ENCODE results near the gene SLC1A4.
"Not testable (repeated sequence)": the region's sequence is repeated elsewhere in the genome, so short reads cannot be mapped to it uniquely, and the experiment has no call there.

Gene SLC1A4

GRCh38 chr2:64966017-64966416, 23.2 kb upstream of the SLC1A4 start:
- no peak for DNase-seq

- DNase-seq: no peak
Observed at GRCh38 chr2:64966839-64967238, 22.4 kb upstream of the SLC1A4 start.

GRCh38 chr2:64967601-64968000, 21.6 kb upstream of the SLC1A4 start:
- DNase-seq: no peak

GRCh38 chr2:64969086-64969485, 20.1 kb upstream of the SLC1A4 start:
- DNase-seq: not testable (repeated sequence)

- no peak for DNase-seq
Observed at GRCh38 chr2:64970495-64970894, 18.7 kb upstream of the SLC1A4 start.

- no peak for DNase-seq
Observed at GRCh38 chr2:64972426-64972825, 16.8 kb upstream of the SLC1A4 start.

- no peak for DNase-seq
Observed at GRCh38 chr2:64972876-64973275, 16.3 kb upstream of the SLC1A4 start.

- no peak for DNase-seq
Observed at GRCh38 chr2:64975232-64975821, 13.9 kb upstream of the SLC1A4 start.

- no peak for DNase-seq
Observed at GRCh38 chr2:64976276-64976675, 12.9 kb upstream of the SLC1A4 start.

GRCh38 chr2:64978514-64979268, 10.5 kb upstream of the SLC1A4 start:
- no peak for DNase-seq

- no peak for DNase-seq
Observed at GRCh38 chr2:64979744-64980143, 9.5 kb upstream of the SLC1A4 start.

GRCh38 chr2:64980183-64980582, 9.0 kb upstream of the SLC1A4 start:
- DNase-seq: no peak

GRCh38 chr2:64982311-64982857, 6.8 kb upstream of the SLC1A4 start:
- no peak for DNase-seq

- DNase-seq: no peak
Observed at GRCh38 chr2:64982932-64983331, 6.3 kb upstream of the SLC1A4 start.

GRCh38 chr2:64985447-64985846, 3.8 kb upstream of the SLC1A4 start:
- DNase-seq: no peak

- DNase-seq: no peak
Observed at GRCh38 chr2:64987001-64987955, 1.9 kb upstream of the SLC1A4 start.

- DNase-seq: no peak
Observed at GRCh38 chr2:64987956-64988419, 1.2 kb upstream of the SLC1A4 start.

GRCh38 chr2:64988420-64989125, 626 bp upstream of the SLC1A4 start:
- DNase-seq: peak; percentile 53

GRCh38 chr2:64989982-64990614, 899 bp downstream of the SLC1A4 start:
- no peak for DNase-seq

GRCh38 chr2:64990876-64991275, 1.7 kb downstream of the SLC1A4 start:
- no peak for DNase-seq

GRCh38 chr2:64992218-64992617, 3.0 kb downstream of the SLC1A4 start:
- DNase-seq: no peak

- no peak for DNase-seq
Observed at GRCh38 chr2:64992990-64993389, 3.8 kb downstream of the SLC1A4 start.

Data from activated naive CD4-positive, alpha-beta T cell treated with anti-CD3 and anti-CD28 coated beads, Interleukin-2, amount 50 U/mL, for 16 hours (primary cell).